Left ventricle myocardium inferior (tissue), 1 donor: Measurements from ENCODE around the gene MACO1. TPM values are rescaled to one million over a fixed set of nuclear protein-coding genes. Genes with fewer than 3 reads are reported as not detected.

Experiments used
- DNase-seq: peaks from one replicate; pipeline ENCODE4 v3.0.0-alpha.2; 2020
- H3K27ac ChIP-seq: fragments of 200-600 bp; replicated peaks from 2 replicates; pipeline ENCODE4 v1.8.0; 2021
- H3K27me3 ChIP-seq: fragments of 200-600 bp; 2 replicates; pipeline ENCODE4 v1.8.0; 2021; ENCODE audit warnings: low read depth
- H3K36me3 ChIP-seq: fragments of 200-600 bp; 2 replicates; pipeline ENCODE4 v1.8.0; 2021
- H3K4me1 ChIP-seq: fragments of 200-600 bp; 2 replicates; pipeline ENCODE4 v1.8.0; 2021
- H3K4me3 ChIP-seq: fragments of 200-600 bp; 2 replicates; pipeline ENCODE4 v1.8.0; 2021; ENCODE audit warnings: mild to moderate bottlenecking, moderate library complexity
- H3K9me3 ChIP-seq: fragments of 200-600 bp; replicated peaks from 2 replicates; pipeline ENCODE4 v1.8.0; 2021
- CTCF ChIP-seq: fragments of 200-600 bp; IDR thresholded peaks from 2 replicates; pipeline ENCODE4 v1.8.0; 2021; ENCODE audit warnings: antibody characterized with exemption, mild to moderate bottlenecking, borderline replicate concordance
- intact Hi-C: fragments of 100-400 bp; cut with micrococcal nuclease; formaldehyde crosslinking; loops from one replicate; pipeline ENCODE4 v1.11.0; 2022
- total RNA-seq: library from RNA; stranded (reverse); fragmentation: NEBNext Ultra II Directional; extraction: Animal tissue kit (Norgen Biotek cat#: 25700); gene quantifications from one replicate; pipeline ENCODE4 v1.2.1, GENCODE V29; 2021
- donor health status: DM: no; HTN: yes; CAD: no; lungs with severe emphysema.

Gene MACO1
- total RNA-seq, 1 donor from 2014 or later, result 12.9 TPM

GRCh38 chr1:25532970-25533369 lies 102.3 kb downstream of the MACO1 start:
- peaks cover 5% of the 10 kb centered on the region for H3K27me3 ChIP-seq
- H3K36me3 ChIP-seq, result no peaks in the 10 kb centered on the region
- H3K4me3 ChIP-seq, result no peak overlapping the region
- H3K4me1 ChIP-seq, result no peaks in the 10 kb centered on the region
- DNase-seq, result no peak
- intact Hi-C loops, result no loop called here
- no peak overlapping the region for H3K27ac ChIP-seq
- no peaks in the 10 kb centered on the region for H3K9me3 ChIP-seq
- TF ChIP-seq CTCF, result no peak

- Histone ChIP-seq H3K27ac (no peak overlapping the region), H3K4me1 (no peaks in the 10 kb centered on the region), H3K27me3 (peaks cover 5% of the 10 kb centered on the region), H3K9me3 (no peaks in the 10 kb centered on the region), H3K36me3 (no peaks in the 10 kb centered on the region), H3K4me3 (no peak overlapping the region)
- intact Hi-C loops, result no loop called here
- TF ChIP-seq CTCF, result no peak
- DNase-seq, result no peak
Measured at GRCh38 chr1:25533775-25534409, 103.2 kb downstream of the MACO1 start.

GRCh38 chr1:25534410-25534788 lies 103.7 kb downstream of the MACO1 start:
- no peak for DNase-seq
- H3K4me3 ChIP-seq, result no peak overlapping the region
- intact Hi-C loops, result no loop called here
- H3K27ac ChIP-seq, result no peak overlapping the region
- no peaks in the 10 kb centered on the region for H3K4me1 ChIP-seq
- H3K27me3 ChIP-seq, result peaks cover 4% of the 10 kb centered on the region
- TF ChIP-seq CTCF, result no peak
- H3K36me3 ChIP-seq, result no peaks in the 10 kb centered on the region
- no peaks in the 10 kb centered on the region for H3K9me3 ChIP-seq

GRCh38 chr1:25536124-25536523 lies 105.4 kb downstream of the MACO1 start:
- H3K9me3 ChIP-seq, result no peaks in the 10 kb centered on the region
- no peaks in the 10 kb centered on the region for H3K36me3 ChIP-seq
- TF ChIP-seq CTCF, result no peak
- no peak for DNase-seq
- no peak overlapping the region for H3K27ac ChIP-seq
- H3K27me3 ChIP-seq, result no peaks in the 10 kb centered on the region
- intact Hi-C loops, result no loop called here
- no peak overlapping the region for H3K4me3 ChIP-seq
- H3K4me1 ChIP-seq, result no peaks in the 10 kb centered on the region

- no peak for DNase-seq
- no peaks in the 10 kb centered on the region for H3K27me3 ChIP-seq
- no peak for TF ChIP-seq CTCF
- H3K4me3 ChIP-seq, result no peak overlapping the region
- H3K9me3 ChIP-seq, result no peaks in the 10 kb centered on the region
- intact Hi-C loops, result no loop called here
- no peak overlapping the region for H3K27ac ChIP-seq
- H3K36me3 ChIP-seq, result no peaks in the 10 kb centered on the region
- H3K4me1 ChIP-seq, result no peaks in the 10 kb centered on the region
Measured at GRCh38 chr1:25537153-25537831, 106.6 kb downstream of the MACO1 start.
